Measurements from ENCODE around the gene PTPRD.

Gene PTPRD

GRCh38 chr9:8564960-8565359, 2047.8 kb downstream of the PTPRD start:
- no peak overlapping the region for H3K9ac ChIP-seq (ENCODE audit: low read length)
- H3K9me3 ChIP-seq (ENCODE audit: control insufficient read depth, low read depth, low read length): no peaks in the 10 kb centered on the region
- H3K27me3 ChIP-seq (ENCODE audit: control insufficient read depth, insufficient read depth, low read length): no peaks in the 10 kb centered on the region
- H3K36me3 ChIP-seq (ENCODE audit: control insufficient read depth, low read depth, low read length): no peaks in the 10 kb centered on the region
- no peak overlapping the region for H3K27ac ChIP-seq (ENCODE audit: low read length)
- H3K4me3 ChIP-seq (ENCODE audit: low read length): no peak overlapping the region
- peaks cover 11% of the 10 kb centered on the region for H3K4me1 ChIP-seq (ENCODE audit: control insufficient read depth, low read depth, low read length)

DNA sequence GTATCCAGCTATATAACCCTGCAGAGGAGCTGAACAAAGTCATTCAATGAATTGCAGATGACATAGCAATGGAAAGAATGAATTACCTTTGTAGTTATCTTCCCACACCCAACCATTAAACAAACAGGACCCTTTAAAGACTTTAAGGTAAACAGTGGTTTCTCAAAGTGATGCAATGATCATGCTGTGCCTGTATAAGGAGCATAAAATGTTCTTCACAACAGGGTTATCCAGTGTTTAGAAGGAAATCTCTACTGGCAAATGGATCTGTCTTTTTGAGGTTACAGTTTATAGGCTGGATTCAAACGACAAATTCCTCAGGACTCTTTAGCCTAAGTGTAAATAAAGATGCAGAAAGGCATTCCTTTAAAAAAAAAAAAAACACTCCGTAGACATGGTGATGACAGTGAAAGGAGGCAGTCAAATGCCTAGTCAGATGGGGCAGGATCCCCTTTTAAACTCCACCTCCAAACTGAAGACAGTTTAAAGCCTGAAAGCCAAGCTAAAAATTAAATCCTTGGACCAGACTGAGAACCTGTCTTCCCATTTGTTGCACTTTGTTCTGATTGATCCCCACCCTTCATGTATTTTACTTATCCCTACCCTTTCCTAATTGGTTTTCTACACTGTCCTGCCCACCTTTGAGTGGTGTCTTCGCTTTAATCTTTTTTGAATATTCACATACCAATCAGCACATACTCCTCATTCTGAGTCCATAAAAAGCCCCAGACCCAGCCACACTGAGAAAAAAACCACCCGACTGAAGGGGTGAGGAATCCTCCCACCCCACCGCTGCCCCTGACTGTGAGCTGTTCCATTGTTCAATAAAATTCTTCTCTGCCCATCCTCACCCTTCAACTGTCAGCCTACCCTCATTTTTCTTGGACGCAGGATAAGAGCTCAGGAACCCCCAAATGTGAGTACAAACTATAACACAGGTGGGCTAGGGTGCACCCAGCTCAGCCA, 2052.0 kb downstream of the PTPRD start:
- Histone ChIP-seq H3K27ac (ENCODE audit: low read length) (no peak overlapping the region), H3K4me3 (ENCODE audit: low read length) (peak overlapping the region; percentile 9), H3K36me3 (ENCODE audit: control insufficient read depth, low read depth, low read length) (no peaks in the 10 kb centered on the region), H3K9me3 (ENCODE audit: control insufficient read depth, low read depth, low read length) (no peaks in the 10 kb centered on the region), H3K27me3 (ENCODE audit: control insufficient read depth, insufficient read depth, low read length) (no peaks in the 10 kb centered on the region), H3K4me1 (ENCODE audit: control insufficient read depth, low read depth, low read length) (peaks cover 11% of the 10 kb centered on the region), H3K9ac (ENCODE audit: low read length) (no peak overlapping the region)

- Histone ChIP-seq H3K27me3 (ENCODE audit: control insufficient read depth, insufficient read depth, low read length) (no peaks in the 10 kb centered on the region), H3K9ac (ENCODE audit: low read length) (no peak overlapping the region), H3K4me3 (ENCODE audit: low read length) (no peak overlapping the region), H3K36me3 (ENCODE audit: control insufficient read depth, low read depth, low read length) (no peaks in the 10 kb centered on the region), H3K4me1 (ENCODE audit: control insufficient read depth, low read depth, low read length) (peaks cover 11% of the 10 kb centered on the region), H3K27ac (ENCODE audit: low read length) (no peak overlapping the region), H3K9me3 (ENCODE audit: control insufficient read depth, low read depth, low read length) (no peaks in the 10 kb centered on the region)
These were observed 2054.6 kb downstream of the PTPRD start for GRCh38 chr9:8558176-8558575.

GRCh38 chr9:8555762-8556500, 2056.9 kb downstream of the PTPRD start:
- Histone ChIP-seq H3K9ac (ENCODE audit: low read length) (no peak overlapping the region), H3K9me3 (ENCODE audit: control insufficient read depth, low read depth, low read length) (no peaks in the 10 kb centered on the region), H3K27me3 (ENCODE audit: control insufficient read depth, insufficient read depth, low read length) (no peaks in the 10 kb centered on the region), H3K4me3 (ENCODE audit: low read length) (no peak overlapping the region), H3K4me1 (ENCODE audit: control insufficient read depth, low read depth, low read length) (peaks cover 5% of the 10 kb centered on the region), H3K27ac (ENCODE audit: low read length) (no peak overlapping the region), H3K36me3 (ENCODE audit: control insufficient read depth, low read depth, low read length) (no peaks in the 10 kb centered on the region)

GRCh38 chr9:8553444-8553843, 2059.4 kb downstream of the PTPRD start:
- no peaks in the 10 kb centered on the region for H3K36me3 ChIP-seq (ENCODE audit: control insufficient read depth, low read depth, low read length)
- H3K9me3 ChIP-seq (ENCODE audit: control insufficient read depth, low read depth, low read length): no peaks in the 10 kb centered on the region
- no peak overlapping the region for H3K27ac ChIP-seq (ENCODE audit: low read length)

GRCh38 chr9:8552732-8553131, 2060.1 kb downstream of the PTPRD start:
- H3K4me1 ChIP-seq (ENCODE audit: control insufficient read depth, low read depth, low read length): no peaks in the 10 kb centered on the region
- H3K27ac ChIP-seq (ENCODE audit: low read length): no peak overlapping the region
- no peak overlapping the region for H3K9ac ChIP-seq (ENCODE audit: low read length)
- H3K9me3 ChIP-seq (ENCODE audit: control insufficient read depth, low read depth, low read length): no peaks in the 10 kb centered on the region
- H3K27me3 ChIP-seq (ENCODE audit: control insufficient read depth, insufficient read depth, low read length): no peaks in the 10 kb centered on the region
- H3K36me3 ChIP-seq (ENCODE audit: control insufficient read depth, low read depth, low read length): no peaks in the 10 kb centered on the region
- no peak overlapping the region for H3K4me3 ChIP-seq (ENCODE audit: low read length)

More at GRCh38 chr9:8553444-8553843, 2059.4 kb downstream of the PTPRD start:
- Histone ChIP-seq H3K9ac (ENCODE audit: low read length) (no peak overlapping the region), H3K27me3 (ENCODE audit: control insufficient read depth, insufficient read depth, low read length) (no peaks in the 10 kb centered on the region), H3K4me3 (ENCODE audit: low read length) (no peak overlapping the region), H3K4me1 (ENCODE audit: control insufficient read depth, low read depth, low read length) (no peaks in the 10 kb centered on the region)

- H3K9me3 ChIP-seq (ENCODE audit: control insufficient read depth, low read depth, low read length): no peaks in the 10 kb centered on the region
- H3K36me3 ChIP-seq (ENCODE audit: control insufficient read depth, low read depth, low read length): no peaks in the 10 kb centered on the region
- H3K4me1 ChIP-seq (ENCODE audit: control insufficient read depth, low read depth, low read length): no peaks in the 10 kb centered on the region
- no peak overlapping the region for H3K27ac ChIP-seq (ENCODE audit: low read length)
- no peak overlapping the region for H3K9ac ChIP-seq (ENCODE audit: low read length)
- no peaks in the 10 kb centered on the region for H3K27me3 ChIP-seq (ENCODE audit: control insufficient read depth, insufficient read depth, low read length)
- H3K4me3 ChIP-seq (ENCODE audit: low read length): no peak overlapping the region
These were observed 2063.6 kb downstream of the PTPRD start for GRCh38 chr9:8549214-8549613.

DNA sequence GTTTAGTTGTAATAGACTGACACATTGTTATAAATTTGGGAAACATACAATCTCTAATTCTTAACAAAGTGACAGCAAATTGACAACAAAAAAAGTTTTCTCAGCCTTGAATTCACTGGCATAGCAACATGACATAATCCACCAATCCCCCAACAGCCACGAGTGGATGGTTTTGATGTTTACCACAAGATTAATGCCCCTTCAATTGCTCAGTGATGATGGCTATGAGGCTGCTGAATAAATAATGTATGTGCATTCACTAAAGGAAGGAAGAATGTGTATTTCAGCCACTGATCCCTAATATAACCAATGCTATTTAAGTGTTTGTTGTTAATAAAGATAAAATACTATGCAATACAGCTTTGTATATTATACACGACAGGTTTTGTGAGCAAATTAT, 2069.6 kb downstream of the PTPRD start:
- Histone ChIP-seq H3K9ac (ENCODE audit: low read length) (no peak overlapping the region), H3K27ac (ENCODE audit: low read length) (no peak overlapping the region), H3K27me3 (ENCODE audit: control insufficient read depth, insufficient read depth, low read length) (no peaks in the 10 kb centered on the region), H3K36me3 (ENCODE audit: control insufficient read depth, low read depth, low read length) (no peaks in the 10 kb centered on the region), H3K4me1 (ENCODE audit: control insufficient read depth, low read depth, low read length) (no peaks in the 10 kb centered on the region), H3K9me3 (ENCODE audit: control insufficient read depth, low read depth, low read length) (peaks cover 3% of the 10 kb centered on the region), H3K4me3 (ENCODE audit: low read length) (no peak overlapping the region)

- Histone ChIP-seq H3K36me3 (ENCODE audit: control insufficient read depth, low read depth, low read length) (no peaks in the 10 kb centered on the region), H3K9ac (ENCODE audit: low read length) (no peak overlapping the region), H3K4me1 (ENCODE audit: control insufficient read depth, low read depth, low read length) (no peaks in the 10 kb centered on the region), H3K27ac (ENCODE audit: low read length) (no peak overlapping the region), H3K9me3 (ENCODE audit: control insufficient read depth, low read depth, low read length) (peaks cover 3% of the 10 kb centered on the region), H3K4me3 (ENCODE audit: low read length) (no peak overlapping the region), H3K27me3 (ENCODE audit: control insufficient read depth, insufficient read depth, low read length) (no peaks in the 10 kb centered on the region)
These were observed 2070.3 kb downstream of the PTPRD start for GRCh38 chr9:8542537-8542936.

- Histone ChIP-seq H3K4me3 (ENCODE audit: low read length) (no peak overlapping the region), H3K4me1 (ENCODE audit: control insufficient read depth, low read depth, low read length) (no peaks in the 10 kb centered on the region), H3K27me3 (ENCODE audit: control insufficient read depth, insufficient read depth, low read length) (no peaks in the 10 kb centered on the region), H3K9ac (ENCODE audit: low read length) (no peak overlapping the region), H3K36me3 (ENCODE audit: control insufficient read depth, low read depth, low read length) (no peaks in the 10 kb centered on the region), H3K9me3 (ENCODE audit: control insufficient read depth, low read depth, low read length) (peaks cover 3% of the 10 kb centered on the region), H3K27ac (ENCODE audit: low read length) (no peak overlapping the region)
These were observed 2073.1 kb downstream of the PTPRD start for GRCh38 chr9:8539681-8540197.

GRCh38 chr9:8536845-8537244, 2076.0 kb downstream of the PTPRD start:
- Histone ChIP-seq H3K27me3 (ENCODE audit: control insufficient read depth, insufficient read depth, low read length) (no peaks in the 10 kb centered on the region), H3K9me3 (ENCODE audit: control insufficient read depth, low read depth, low read length) (peaks cover 3% of the 10 kb centered on the region), H3K4me1 (ENCODE audit: control insufficient read depth, low read depth, low read length) (no peaks in the 10 kb centered on the region), H3K27ac (ENCODE audit: low read length) (no peak overlapping the region), H3K4me3 (ENCODE audit: low read length) (no peak overlapping the region), H3K9ac (ENCODE audit: low read length) (no peak overlapping the region), H3K36me3 (ENCODE audit: control insufficient read depth, low read depth, low read length) (no peaks in the 10 kb centered on the region)
